Nephron progenitor cell (in vitro differentiated cells): ENCODE measurements around the gene EXOSC9.

Source experiments
- DNase-seq: peaks from one replicate; pipeline ENCODE4 v3.0.0; 2021
- H3K27ac Mint-ChIP-seq: 2 replicates; pipeline ENCODE4 v1.8.0; 2021; ENCODE audit warnings: mild to moderate bottlenecking, moderate library complexity, mixed read lengths
- H3K27me3 Mint-ChIP-seq: 2 replicates; pipeline ENCODE4 v1.8.0; 2021; ENCODE audit warnings: mild to moderate bottlenecking, low read depth, mixed read lengths; ENCODE audit not compliant: poor library complexity
- H3K36me3 Mint-ChIP-seq: 2 replicates; pipeline ENCODE4 v1.8.0; 2021; ENCODE audit warnings: low read depth, mixed read lengths
- H3K4me1 Mint-ChIP-seq: 2 replicates; pipeline ENCODE4 v1.8.0; 2021; ENCODE audit warnings: mixed read lengths
- H3K4me3 Mint-ChIP-seq: 2 replicates; pipeline ENCODE4 v1.8.0; 2021; ENCODE audit warnings: mild to moderate bottlenecking, moderate library complexity, mixed read lengths
- H3K9me3 Mint-ChIP-seq: 2 replicates; pipeline ENCODE4 v1.8.0; 2021; ENCODE audit warnings: mild to moderate bottlenecking, moderate library complexity, mixed read lengths
- CTCF ChIP-seq: fragments of 200-600 bp; sonication (generic); IDR thresholded peaks from 2 replicates; pipeline ENCODE4 v1.5.0; 2021; ENCODE audit warnings: antibody characterized with exemption

The EXOSC9 gene

GRCh38 chr4:121773883-121774282 is 27.2 kb upstream of the EXOSC9 start:
- Mint-ChIP-seq H3K27ac (no peak overlapping the region), H3K27me3 (peaks cover 28% of the 10 kb centered on the region), H3K36me3 (no peaks in the 10 kb centered on the region), H3K4me1 (peaks cover 9% of the 10 kb centered on the region), H3K4me3 (no peak overlapping the region), H3K9me3 (no peaks in the 10 kb centered on the region)
- DNase-seq, result no peak
- TF ChIP-seq CTCF, result no peak

- TF ChIP-seq CTCF, result no peak
- Mint-ChIP-seq H3K36me3 (no peaks in the 10 kb centered on the region), H3K27ac (no peak overlapping the region), H3K4me1 (peaks cover 9% of the 10 kb centered on the region), H3K9me3 (no peaks in the 10 kb centered on the region), H3K27me3 (peaks cover 20% of the 10 kb centered on the region), H3K4me3 (no peak overlapping the region)
- DNase-seq, result no peak
These were observed 24.3 kb upstream of the EXOSC9 start for GRCh38 chr4:121776610-121777401.

GRCh38 chr4:121777625-121778024 is 23.5 kb upstream of the EXOSC9 start:
- H3K27me3 Mint-ChIP-seq, result peaks cover 20% of the 10 kb centered on the region
- no peak overlapping the region for H3K4me3 Mint-ChIP-seq
- no peaks in the 10 kb centered on the region for H3K9me3 Mint-ChIP-seq
- no peak for DNase-seq
- TF ChIP-seq CTCF, result no peak
- H3K4me1 Mint-ChIP-seq, result peaks cover 9% of the 10 kb centered on the region
- no peaks in the 10 kb centered on the region for H3K36me3 Mint-ChIP-seq
- no peak overlapping the region for H3K27ac Mint-ChIP-seq

- no peak for DNase-seq
- TF ChIP-seq CTCF, result no peak
- no peaks in the 10 kb centered on the region for H3K36me3 Mint-ChIP-seq
- no peak overlapping the region for H3K4me3 Mint-ChIP-seq
- H3K4me1 Mint-ChIP-seq, result peaks cover 9% of the 10 kb centered on the region
- H3K27me3 Mint-ChIP-seq, result peaks cover 17% of the 10 kb centered on the region
- H3K27ac Mint-ChIP-seq, result no peak overlapping the region
- H3K9me3 Mint-ChIP-seq, result no peaks in the 10 kb centered on the region
These were observed 22.0 kb upstream of the EXOSC9 start for GRCh38 chr4:121778991-121779628.

GRCh38 chr4:121783210-121783609 is 17.9 kb upstream of the EXOSC9 start:
- no peaks in the 10 kb centered on the region for H3K36me3 Mint-ChIP-seq
- no peak for TF ChIP-seq CTCF
- DNase-seq, result no peak
- H3K4me1 Mint-ChIP-seq, result no peaks in the 10 kb centered on the region
- H3K27me3 Mint-ChIP-seq, result peaks cover 24% of the 10 kb centered on the region
- no peak overlapping the region for H3K4me3 Mint-ChIP-seq
- H3K9me3 Mint-ChIP-seq, result no peaks in the 10 kb centered on the region
- H3K27ac Mint-ChIP-seq, result no peak overlapping the region
